GM08714 (cell line): ENCODE results near the gene IGSF3.
A peak's percentile ranks its signal among the peaks of the same experiment; 100 is the strongest.

Experiments used
- H3K4me3 ChIP-seq: fragments of 200-500 bp; sonication (Bioruptor generic); 2 replicates; pipeline ENCODE4 v1.5.1; 2014; ENCODE audit warnings: mild to moderate bottlenecking, low read length, inconsistent platforms
- ZNF274 ChIP-seq: IDR thresholded peaks from 2 replicates; pipeline ENCODE4 v1.6.1; 2012; ENCODE audit warnings: mild to moderate bottlenecking, low read depth, low read length

IGSF3 gene

DNA sequence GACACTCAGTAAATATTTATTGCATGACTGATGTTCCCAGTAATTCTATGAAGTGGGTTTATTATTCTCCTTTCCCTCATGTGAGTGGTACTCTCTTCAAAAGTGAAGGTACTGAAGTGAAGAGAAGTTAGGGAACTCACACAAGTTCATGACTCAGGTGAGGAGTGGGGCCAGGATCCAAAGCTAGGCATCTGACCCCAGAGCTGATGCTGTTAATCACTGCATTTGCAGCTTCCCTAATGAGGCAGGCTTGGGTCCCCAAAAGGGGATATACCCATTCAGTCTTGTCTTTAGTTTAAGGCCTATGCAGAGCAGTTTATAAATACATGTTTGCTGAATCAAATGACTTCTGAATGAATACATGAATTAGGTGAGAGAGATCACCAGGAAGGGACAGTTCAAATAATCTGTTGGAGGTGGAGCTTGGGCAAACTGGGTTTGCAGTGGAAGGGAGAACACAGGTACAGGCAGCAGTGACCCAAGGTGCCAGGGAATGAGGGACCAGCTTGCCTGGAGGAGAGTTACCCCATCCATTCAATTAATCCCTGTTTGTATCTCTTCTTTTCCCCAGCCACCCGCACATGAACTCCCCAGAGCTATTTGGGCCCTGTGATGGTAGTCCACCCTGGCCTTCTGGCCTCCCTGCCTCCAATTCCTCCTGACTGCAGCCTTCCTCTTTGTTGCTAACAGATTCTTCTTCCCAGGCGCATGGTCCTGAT lies 98.7 kb downstream of the IGSF3 start:
- H3K4me3 ChIP-seq = peak overlapping the region; percentile 73
- TF ChIP-seq ZNF274 = no peak

DNA sequence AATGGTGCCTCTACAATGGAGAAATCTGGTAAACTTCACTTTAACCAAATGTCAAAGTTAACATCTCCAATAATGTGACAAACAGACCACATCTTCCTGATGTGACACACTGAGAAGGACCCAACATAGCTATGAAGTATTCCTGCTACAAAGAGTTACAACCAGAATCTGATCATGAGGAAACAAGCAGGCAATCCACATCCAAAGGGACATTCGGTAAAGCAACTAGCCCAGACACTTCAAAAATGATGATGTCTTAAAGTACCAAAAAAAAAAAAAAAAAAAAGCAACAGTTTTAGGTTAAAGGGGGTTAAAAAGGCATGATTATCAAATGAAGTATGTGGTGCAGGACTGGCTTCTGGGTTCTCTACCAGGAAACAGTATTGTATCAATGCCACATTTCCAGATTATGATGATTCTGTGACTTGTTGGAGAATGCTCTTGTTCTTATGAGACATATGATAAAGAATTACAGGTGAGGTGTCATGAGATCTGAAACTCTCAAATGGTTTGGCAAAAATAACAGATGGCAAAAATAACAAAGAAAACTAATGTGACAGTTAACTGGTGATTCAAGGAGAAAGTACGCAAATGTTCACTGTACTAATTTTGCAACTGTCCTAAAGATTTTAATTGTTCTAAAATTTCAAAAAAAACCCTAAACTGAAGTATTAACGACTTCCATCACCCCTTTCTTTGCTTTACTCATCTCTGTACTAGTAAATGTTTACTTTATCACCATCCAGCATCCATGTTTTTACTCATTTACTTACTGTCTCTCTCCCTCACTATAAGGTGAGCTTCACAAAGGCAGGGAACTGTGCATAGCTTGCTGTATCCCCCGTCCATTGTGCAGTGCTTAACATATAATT lies 99.5 kb downstream of the IGSF3 start:
- H3K4me3 ChIP-seq = peak overlapping the region; percentile 73
- no peak for TF ChIP-seq ZNF274

DNA sequence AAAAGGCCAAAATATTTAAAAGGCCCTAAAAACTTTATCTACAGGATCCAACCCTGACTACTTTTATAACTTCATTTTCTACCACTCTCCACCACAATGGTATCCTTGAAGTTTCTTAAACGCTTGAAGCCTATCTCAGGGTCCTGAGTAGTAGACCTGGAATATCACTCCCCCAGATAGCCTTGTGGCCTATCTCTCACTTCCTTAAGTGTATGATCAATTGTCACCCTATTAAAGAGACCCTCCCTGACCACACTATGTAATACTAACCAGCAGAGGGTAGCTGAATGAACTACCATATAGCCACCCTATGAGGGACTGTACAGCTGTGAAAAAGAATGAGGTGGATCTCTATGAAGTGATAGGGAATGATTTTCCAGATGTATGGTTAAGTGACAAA lies 102.3 kb downstream of the IGSF3 start:
- TF ChIP-seq ZNF274 = no peak
- no peak overlapping the region for H3K4me3 ChIP-seq

DNA sequence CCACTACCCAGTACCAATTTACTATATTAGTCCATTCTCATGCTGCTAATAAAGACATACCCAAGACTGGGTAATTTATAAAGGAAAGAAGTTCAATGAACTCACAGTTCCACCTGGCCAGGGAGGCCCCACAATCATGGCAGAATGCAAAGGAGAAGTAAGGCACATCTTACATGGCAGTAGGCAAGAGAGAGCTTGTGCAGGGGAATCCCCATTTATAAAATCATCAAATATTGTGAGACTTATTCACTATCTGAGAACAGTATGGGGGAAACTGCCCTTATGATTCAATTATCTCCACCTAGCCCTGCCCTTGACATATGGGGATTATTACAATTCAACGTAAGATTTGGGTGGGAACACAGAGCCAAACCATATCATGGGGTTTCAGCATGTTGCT lies 103.1 kb downstream of the IGSF3 start:
- no peak for TF ChIP-seq ZNF274
- H3K4me3 ChIP-seq = no peak overlapping the region

DNA sequence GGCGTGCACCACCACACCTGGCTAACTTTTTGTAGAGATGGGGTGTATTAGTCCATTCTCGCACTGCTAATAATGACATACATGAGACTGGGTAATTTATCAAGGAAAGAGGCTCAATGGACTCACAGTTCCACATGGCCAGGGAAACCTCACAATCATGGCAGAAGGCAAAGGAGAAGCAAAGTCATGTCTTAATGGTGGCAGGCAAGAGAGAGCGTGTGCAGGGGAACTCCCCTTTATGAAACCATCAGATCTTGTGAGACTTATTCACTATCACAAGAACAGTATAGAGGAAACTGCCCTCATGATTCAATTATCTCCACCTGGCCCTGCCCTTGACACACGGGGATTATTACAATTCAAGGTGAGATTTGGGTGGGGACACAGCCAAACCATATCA lies 105.1 kb downstream of the IGSF3 start:
- H3K4me3 ChIP-seq = peak overlapping the region; percentile 58; the same call in 1 of the 2 replicates

DNA sequence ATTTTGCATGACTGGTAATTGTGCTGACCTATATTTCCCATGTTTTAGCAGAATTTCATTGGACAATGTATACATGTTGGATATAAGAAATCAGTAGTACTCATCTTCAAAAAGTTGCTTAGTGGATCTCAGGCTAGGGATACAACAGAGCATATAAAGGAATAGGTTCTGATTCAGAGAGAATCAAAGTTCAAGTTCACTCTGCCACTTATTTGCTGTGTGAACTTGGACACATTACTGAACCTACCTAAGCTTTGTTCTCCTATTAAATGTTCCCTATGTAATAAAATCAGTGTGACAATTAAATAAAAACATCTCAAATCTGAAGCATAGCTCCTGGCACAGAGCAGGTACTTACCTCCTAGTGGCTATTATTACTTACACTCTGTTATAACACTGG lies 106.0 kb downstream of the IGSF3 start:
- TF ChIP-seq ZNF274 = no peak
- no peak overlapping the region for H3K4me3 ChIP-seq

DNA sequence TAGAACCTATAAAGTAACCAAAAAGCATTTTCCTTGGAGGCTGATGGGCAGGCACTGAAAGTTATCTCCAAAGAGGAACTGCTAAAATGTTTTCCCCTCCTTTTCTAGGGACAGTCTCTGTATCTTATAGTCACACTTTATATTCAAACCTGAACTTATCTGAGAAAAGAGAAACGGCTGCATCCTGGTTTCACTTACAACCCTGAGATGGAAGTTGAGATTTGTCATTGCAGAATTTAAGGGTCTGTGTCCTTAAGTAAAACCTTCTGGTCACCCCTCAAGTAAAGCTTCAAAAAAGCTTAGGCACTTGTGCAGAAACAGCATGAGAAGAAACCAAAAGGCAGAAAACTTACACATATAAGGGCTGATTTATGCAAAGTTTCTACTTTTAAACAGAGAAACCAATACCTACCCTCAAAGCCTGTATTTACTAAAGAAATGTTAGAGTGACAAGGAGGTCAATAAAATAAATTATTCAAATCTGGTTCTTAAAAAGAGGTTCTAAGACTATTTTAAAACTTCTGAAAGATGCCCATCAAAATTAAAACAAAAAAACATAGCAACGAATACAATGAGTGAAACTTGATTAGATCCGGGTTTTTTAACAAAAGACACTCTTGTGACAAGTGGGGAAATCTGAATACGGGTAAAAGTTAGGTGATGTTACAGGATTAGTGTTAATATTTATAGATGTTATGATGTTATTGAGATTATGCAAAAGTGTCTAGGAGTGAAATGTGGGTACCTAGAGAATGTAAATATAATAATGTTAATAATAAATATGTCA lies 106.6 kb downstream of the IGSF3 start:
- no peak for TF ChIP-seq ZNF274
- no peak overlapping the region; the same call in 1 of the 2 replicates for H3K4me3 ChIP-seq

DNA sequence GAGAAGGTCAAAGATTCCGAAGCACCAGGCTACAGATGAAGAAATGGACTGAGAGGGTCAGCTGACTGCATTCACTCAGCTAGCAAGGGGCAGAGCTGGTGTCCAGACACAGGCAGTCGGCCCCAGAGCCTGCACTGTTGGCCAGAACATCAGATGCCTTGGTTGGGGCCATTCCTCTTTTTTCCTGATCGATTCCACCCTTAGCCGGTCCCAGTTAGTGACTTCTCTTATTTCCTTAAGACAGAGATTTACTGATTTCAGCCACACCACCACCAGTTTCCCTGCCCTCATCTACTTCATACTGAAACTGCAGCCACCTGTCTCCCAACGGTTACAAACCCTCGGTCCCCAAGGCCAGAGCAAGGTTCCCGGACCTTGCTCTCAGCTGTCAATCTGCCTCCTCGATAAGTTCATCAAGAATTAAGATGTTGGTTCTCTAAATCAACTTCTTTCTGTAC lies 108.2 kb downstream of the IGSF3 start:
- peak overlapping the region; percentile 48; the same call in 1 of the 2 replicates for H3K4me3 ChIP-seq
- no peak for TF ChIP-seq ZNF274

DNA sequence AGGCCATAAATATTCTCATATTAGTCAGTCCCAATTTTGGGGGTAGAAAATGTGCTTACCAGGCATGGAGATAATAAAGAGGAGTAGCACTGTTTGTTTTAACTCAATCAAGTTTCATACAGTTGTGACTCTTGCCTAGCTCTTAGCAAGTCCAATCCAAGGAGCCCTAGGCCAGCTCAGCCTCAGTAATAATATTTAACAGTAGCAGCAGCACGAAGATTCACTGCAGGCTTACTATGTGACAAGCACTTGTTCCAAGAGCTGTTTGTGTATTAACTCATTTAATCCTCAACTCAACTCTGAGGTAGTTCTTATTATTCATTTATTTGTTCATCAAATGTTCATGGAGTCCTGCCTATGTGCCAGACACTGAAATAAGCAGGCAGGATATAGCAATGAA lies 109.0 kb downstream of the IGSF3 start:
- 0 out of 2 replicates have a peak overlapping the region, but pooled peaks have one; percentile 48 for H3K4me3 ChIP-seq
- TF ChIP-seq ZNF274 = no peak

DNA sequence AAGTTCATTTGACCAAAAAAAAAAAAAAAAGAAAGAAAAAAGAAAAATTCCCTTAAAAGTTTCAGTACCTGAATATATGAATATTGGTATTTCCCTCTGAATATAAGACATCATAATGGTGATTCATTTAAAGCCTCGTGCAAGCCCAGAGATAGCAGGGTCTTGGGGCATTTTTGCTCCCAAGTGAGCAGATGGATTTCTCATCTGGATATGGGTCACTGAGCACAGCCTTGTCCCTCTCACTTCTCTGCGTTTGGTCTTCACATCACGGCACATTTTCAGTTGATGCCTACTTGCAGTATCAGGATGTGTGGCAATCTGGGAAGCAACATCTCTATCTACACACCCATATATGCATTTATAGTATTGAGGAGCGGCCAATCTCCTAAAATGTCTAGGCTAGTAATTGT lies 109.4 kb downstream of the IGSF3 start:
- H3K4me3 ChIP-seq = peak overlapping the region; percentile 35; the same call in 1 of the 2 replicates
- TF ChIP-seq ZNF274 = no peak

DNA sequence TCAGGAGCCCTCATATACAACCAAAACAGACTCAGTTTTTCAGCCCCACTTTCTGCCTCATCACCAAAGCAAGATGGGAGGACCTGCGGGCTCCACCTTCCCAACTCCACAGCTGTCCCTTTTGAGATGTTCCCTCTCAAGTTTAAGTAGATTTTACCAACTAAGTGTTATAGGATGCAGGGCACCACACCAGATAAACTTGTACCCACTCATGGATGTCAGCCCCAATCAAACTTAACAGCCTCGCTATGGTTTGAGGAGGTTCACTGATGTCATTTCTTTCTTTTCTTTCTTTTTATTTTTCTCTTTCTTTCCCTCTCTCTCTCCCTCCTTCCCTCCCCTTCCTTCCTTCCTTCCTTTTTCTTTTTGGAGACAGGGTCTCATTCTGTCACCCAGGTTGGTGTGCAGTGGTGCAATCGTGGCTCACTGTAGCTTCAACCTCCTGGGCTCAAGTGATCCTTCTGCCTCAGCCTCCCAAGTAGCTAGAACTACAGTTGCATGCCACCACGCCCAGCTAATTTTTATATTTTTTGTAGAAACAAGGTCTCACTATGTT lies 110.1 kb downstream of the IGSF3 start:
- no peak for TF ChIP-seq ZNF274
- peak overlapping the region; percentile 23; the same call in 1 of the 2 replicates for H3K4me3 ChIP-seq

DNA sequence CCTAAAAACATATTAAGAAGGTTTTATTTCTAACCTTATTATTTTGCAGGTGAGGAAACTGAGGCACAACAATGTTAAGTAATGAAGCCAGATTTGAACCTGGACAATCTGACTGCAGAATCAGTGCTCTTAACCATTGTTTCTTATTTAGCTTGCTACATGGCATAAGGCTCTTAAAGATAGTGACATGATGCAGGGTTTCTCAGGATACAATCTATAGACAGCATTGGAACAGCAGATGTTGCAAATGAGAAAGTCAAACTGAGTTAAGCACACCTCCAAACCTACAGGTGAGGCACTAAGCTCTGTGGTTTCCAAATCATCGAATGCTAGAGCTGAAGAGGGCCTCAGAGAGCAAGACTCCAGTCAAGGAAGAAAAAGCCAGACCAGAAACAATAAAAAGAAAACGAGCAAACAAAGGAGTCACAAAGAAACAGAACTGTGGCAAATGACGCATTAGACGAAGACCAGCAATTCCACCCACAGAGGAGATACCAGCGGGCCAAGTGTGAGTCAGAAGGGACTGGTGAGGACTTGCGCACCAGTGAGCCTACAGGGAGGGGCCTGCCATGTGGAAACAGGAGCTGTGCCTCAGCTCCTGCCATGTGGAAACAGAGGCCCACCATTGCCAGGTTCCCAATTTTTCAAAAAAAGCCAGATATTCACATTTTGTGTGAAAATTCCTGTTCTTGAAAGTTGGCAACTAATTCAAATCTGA lies 111.1 kb downstream of the IGSF3 start:
- H3K4me3 ChIP-seq = no peak overlapping the region; the same call in 1 of the 2 replicates
- TF ChIP-seq ZNF274 = no peak

DNA sequence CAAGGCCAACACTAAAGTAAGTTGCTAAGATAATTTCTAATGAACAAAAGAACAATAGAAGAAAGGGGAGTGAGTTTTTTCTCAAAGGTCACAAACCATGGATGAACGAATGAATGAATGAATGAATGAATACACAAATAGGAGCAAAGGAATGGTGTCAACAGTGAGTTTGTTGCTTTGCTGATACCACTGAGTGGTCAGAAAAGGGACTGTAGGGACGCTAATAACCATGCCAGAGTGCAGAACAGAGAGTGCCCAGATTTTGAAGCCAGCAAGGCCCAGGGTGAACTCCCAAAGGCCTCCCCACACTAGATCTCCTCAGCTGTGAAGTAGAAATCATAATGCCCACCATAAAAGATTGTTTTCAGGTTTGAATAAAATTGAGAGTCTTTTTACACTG lies 112.6 kb downstream of the IGSF3 start:
- TF ChIP-seq ZNF274 = no peak
- H3K4me3 ChIP-seq = peak overlapping the region; percentile 51; the same call in 1 of the 2 replicates
